GM19025 (cell line): ENCODE measurements around the gene CSF1R.

Source experiments
- ATAC-seq: cut with Tn5 transposase; IDR thresholded peaks from one replicate; pipeline ENCODE4 v1.9.1; 2021; ENCODE audit warnings: mild to moderate bottlenecking, low read depth, moderate library complexity; ENCODE audit not compliant: unreplicated experiment

The CSF1R gene

DNA sequence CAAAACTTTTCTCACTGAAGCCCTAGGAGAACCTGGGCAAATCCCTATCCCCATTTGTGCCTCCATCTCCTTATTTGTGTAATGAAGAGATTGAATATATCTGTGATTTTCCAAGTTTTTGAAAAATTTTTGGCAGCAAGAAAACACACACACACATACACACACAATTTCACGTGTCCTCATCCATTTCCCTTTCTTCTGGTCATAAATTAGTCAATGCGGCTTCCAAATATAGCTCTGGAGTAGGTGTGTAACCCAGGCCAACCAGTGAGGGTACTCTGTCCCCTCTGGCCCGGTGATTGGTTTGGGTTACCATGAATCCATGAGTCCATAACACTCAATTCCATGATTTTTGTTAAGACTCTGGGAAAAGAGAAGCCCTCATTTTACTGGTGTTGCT lies 12.7 kb downstream of the CSF1R start:
- no peak for ATAC-seq

GRCh38 chr5:150073086-150073625 lies 13.2 kb downstream of the CSF1R start:
- ATAC-seq = no peak

- no peak for ATAC-seq
Observed at GRCh38 chr5:150070821-150071220, 15.5 kb downstream of the CSF1R start.

DNA sequence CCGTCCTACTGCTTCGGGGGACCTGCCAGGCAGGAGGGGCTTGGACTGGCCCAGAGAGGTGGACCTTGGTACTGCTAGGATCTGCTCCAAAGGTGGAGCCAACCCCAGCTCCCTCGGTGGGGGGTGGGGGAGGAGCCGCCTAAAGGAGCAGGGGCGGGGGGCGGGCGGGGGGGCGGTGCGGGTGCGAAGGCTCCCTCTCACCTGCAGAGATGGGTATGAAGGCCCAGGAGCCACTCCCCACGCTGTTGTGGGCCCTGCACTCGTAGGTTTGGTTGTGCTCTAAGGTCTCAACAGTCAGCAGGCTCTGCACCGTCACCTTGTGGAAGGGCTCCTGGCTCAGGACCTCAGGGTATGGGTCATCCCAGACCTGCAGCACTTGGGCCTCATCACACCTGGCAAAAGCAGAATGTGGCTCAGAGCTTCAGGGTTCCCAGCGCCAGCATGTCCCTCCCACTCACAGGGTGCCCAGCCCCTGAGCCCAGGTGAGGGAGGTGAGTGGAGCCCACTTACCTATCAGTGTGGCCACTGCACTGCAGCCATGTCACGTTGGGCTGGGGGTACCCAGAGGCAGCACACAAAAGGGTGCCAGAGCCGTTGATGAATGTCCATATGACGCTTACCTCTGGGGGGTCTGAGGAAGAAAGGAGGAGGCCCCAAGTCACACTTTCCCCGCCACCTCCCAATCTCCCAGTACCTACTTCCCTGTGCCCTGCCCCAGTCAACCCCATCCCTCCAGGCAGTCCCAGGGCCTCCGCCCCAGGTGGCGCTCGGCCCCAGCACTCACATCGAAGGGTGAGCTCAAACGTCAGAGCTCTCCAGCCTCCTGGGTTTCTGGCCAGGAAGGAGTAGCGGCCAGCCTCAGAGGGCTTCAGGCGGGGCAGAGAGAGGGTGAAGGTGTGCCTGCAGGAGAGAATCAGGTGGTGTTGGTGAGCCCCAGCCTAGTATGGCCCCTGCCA lies 16.4 kb downstream of the CSF1R start:
- no peak for ATAC-seq

GRCh38 chr5:150068961-150069645 lies 17.3 kb downstream of the CSF1R start:
- ATAC-seq = no peak

GRCh38 chr5:150068472-150068871 lies 17.9 kb downstream of the CSF1R start:
- ATAC-seq = no peak

GRCh38 chr5:150068071-150068470 lies 18.3 kb downstream of the CSF1R start:
- ATAC-seq = no peak

GRCh38 chr5:150067405-150067960 lies 18.9 kb downstream of the CSF1R start:
- no peak for ATAC-seq

- no peak for ATAC-seq
Observed at GRCh38 chr5:150066901-150067396, 19.4 kb downstream of the CSF1R start.

DNA sequence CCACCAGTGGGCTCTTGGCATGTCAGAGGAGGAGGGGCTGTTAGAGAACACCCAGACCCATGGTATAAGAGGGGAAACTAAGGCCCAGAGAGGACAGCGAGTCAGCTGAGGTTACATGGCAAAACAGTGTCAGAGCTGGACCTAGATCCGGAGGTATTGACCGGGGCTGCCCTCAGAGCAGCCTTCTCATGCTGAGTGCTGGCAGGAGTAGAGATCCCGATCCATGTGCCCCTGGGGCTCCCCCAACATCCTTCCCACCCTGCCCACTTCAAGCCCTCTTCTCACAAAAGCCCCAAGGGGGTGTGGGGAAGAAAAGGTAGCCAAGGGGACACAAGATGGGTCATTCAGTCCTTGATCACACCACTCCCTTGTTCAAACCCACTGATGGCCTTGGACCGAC lies 19.9 kb downstream of the CSF1R start:
- no peak for ATAC-seq

DNA sequence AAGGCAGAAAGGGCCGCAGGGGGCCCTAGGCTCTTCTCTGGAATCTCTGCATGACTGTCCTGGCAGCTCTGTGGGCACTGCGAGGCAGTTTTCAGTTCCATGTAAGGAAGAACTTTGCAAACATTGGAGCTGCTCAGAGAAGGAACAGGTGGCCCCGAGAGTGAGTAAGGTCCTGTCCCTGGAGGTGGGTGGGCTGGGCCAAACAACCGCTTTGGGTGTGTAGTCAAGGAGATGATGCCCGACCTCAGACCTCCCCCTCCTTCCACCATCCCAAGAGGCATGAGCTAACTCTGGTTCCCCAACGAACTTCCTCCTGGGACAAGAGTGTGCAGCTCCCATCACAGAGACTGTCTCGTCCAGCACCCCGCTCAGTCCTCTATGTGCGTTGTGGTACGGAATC lies 20.5 kb downstream of the CSF1R start:
- no peak for ATAC-seq

GRCh38 chr5:150065346-150065745 lies 21.0 kb downstream of the CSF1R start:
- ATAC-seq = no peak

DNA sequence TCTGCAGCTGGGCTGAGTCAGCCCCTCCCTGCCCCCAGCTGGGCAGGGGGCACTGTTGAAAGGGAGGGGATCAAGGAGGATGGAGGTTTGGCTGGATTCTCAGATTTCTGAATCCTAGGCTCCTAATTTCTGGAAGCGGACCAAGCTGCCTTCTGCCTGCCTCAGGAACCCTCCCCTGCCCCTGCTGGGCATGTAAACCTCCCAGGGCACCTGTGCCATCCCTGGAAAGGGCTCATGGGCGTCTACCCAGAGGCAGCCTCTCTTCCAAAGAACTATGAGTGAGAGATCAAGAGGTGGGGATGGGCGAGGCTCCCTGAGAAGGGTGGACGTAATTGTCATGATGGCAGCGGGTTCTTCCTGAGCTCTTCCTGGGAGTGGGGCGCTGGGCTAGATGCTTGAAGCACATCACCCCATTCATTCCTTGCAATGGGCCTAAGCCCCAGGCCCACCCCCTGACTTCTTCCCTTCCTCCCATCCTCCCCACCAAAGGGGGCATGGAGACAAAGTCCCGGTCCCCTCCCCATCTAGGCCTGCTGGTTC lies 21.6 kb downstream of the CSF1R start:
- ATAC-seq = no peak

DNA sequence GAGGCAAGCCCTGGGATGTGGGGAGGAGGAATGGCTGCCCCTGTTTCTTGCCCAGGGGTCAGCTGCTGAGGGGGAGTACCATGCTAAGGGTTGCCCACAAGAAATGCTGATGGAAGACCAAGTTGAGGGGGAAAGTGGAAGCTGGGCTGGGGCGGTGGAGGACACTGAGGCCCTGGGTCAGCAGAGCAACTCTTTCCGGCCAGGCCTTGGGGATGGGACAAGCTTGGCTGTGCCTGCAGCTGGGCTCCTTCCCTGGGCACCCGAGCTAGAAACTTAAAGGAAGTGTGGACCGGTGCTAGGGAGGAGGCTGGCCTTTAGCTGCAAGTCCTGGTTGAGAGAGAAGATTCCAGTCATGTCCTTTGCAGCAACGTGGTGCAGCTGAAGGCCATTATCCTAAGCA lies 22.7 kb downstream of the CSF1R start:
- no peak for ATAC-seq

DNA sequence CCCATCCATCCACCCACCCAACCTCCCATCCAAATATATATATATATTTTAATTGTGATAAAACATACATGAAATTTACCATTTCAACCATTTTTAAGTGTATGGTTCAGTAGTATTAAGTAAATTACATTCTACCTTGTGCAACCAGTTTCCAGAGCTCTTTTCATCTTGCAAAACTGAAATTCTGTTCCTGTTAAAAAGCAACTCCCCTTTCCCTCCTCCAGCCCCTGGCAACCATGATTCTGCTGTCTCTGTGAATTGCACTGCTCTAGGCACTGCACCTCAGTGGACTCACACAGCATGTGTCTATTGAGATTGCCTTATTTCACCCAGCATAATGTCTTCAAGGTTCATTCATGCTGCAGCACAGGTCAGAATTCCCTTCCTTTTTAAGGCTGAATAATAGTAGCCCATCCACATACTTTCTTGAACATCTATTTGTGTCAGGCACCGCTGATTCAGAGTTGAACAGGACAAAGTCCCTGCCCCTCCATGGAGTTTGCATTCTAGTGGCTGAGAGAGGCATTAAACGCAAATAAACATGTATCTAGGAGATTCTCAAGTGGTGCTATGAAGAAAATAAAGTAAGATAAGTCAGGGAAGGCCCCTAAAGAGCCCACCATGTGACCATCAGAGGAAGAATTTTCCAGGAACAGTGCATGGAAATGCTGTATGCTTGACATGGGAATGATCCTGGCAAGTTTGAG lies 24.0 kb downstream of the CSF1R start:
- ATAC-seq = no peak

DNA sequence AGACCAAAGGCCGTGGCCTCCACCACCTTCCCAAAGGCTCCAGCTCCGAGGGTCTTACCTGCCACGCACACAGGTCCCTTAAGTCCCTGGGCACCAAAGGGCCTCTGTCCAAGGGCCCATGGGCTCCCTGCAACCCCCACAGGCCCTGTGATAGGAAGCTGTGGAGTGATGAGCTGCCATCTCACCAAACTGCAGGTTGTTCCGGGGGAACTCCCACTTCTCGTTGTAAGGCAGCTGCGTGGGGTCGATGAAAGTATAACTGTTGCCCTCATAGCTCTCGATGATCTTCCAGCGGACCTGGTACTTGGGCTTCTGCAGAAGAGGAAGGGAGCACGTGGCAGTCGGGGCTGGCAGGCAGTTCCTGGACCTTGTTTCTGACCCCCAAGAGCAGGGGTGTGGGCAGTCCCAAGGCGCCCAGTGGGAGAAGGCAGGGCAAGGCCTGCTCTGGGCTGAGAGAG lies 24.8 kb downstream of the CSF1R start:
- no peak for ATAC-seq

GRCh38 chr5:150060471-150060870 lies 25.9 kb downstream of the CSF1R start:
- ATAC-seq = no peak

DNA sequence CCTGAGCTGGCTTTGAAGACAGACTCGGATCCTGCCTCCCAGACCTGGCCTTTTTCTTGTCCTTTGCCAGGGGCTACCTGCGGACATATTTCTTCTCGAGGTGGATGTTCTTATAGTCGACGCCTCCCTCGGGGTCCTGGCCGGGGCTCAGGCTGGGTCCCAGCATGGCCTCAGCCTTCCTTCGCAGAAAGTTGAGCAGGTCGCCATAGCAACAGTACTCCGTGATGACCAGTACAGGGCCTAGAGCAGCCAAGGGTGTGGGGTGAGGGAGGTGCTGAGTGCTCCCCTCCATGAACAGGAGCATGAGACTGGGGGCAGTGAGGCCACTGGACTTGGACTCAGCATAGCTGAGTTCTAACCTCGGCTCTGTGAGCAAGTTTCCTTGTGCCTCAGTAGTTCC lies 26.7 kb downstream of the CSF1R start:
- no peak for ATAC-seq

- no peak for ATAC-seq
Observed at GRCh38 chr5:150058480-150059126, 27.8 kb downstream of the CSF1R start.

- no peak for ATAC-seq
Observed at GRCh38 chr5:150057996-150058395, 28.4 kb downstream of the CSF1R start.
